GM19397 (cell line): Measurements from ENCODE around the gene AHDC1.

ENCODE experiments used
- ATAC-seq: cut with Tn5 transposase; IDR thresholded peaks from one replicate; pipeline ENCODE4 v1.9.1; 2021; ENCODE audit warnings: mild to moderate bottlenecking, moderate library complexity; ENCODE audit not compliant: unreplicated experiment

AHDC1 gene

GRCh38 chr1:27491748-27492700 is 111.9 kb downstream of the AHDC1 start:
- ATAC-seq = no peak

GRCh38 chr1:27489973-27490741 is 113.8 kb downstream of the AHDC1 start, which contains the start of gene WASF2:
Gene WASF2 (minus strand): TSS chr1:27490167. CDS start chr1:27428890, 61,277 bp downstream.
- ATAC-seq = peak; percentile 85

- ATAC-seq = peak; percentile 13
Measured at GRCh38 chr1:27489501-27489972, 114.4 kb downstream of the AHDC1 start.

GRCh38 chr1:27487966-27488884 is 115.7 kb downstream of the AHDC1 start:
- ATAC-seq = no peak

GRCh38 chr1:27485363-27485762 is 118.6 kb downstream of the AHDC1 start:
- no peak for ATAC-seq
